ENCODE data around the gene RPL31.
A peak's percentile ranks its signal among the peaks of the same experiment; 100 is the strongest.

The RPL31 gene

GRCh38 chr2:100997509-100998234 is 4.4 kb upstream of the RPL31 start:
- no peak for DNase-seq

GRCh38 chr2:100998235-100998573 is 3.9 kb upstream of the RPL31 start:
- no peak for DNase-seq

- no peak for DNase-seq
These were observed 2.1 kb upstream of the RPL31 start for GRCh38 chr2:100999995-101000394.

DNA sequence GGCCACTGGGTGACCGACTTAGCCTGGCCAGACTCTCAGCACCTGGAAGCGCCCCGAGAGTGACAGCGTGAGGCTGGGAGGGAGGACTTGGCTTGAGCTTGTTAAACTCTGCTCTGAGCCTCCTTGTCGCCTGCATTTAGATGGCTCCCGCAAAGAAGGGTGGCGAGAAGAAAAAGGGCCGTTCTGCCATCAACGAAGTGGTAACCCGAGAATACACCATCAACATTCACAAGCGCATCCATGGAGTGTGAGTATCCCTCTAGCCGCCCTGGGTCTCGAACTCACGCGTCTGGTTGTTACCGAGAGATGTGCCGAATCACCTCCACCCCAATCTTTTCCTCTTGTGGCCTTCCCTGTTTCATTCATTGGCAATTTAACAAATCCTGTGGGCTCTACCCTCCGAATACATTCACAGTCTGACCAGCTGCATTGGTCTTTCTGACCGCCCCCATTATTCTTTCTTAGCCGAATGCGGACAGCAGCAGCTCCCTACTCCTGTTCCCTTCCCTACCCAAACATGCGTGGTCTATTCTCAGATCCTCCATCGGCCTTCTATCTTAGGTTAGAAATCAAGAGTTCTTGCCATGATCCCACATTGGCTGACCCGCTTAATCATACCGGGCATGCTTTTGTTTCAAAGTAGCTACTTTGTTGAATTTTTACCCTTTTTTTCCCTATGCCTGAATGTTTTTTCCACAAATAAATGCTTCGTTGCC is 631 bp downstream of the RPL31 start:
- DNase-seq: peak; percentile 9

GRCh38 chr2:101003278-101003775 is 1.2 kb downstream of the RPL31 start:
- DNase-seq: no peak

GRCh38 chr2:101004620-101005325 is 2.7 kb downstream of the RPL31 start:
- DNase-seq: no peak

DNA sequence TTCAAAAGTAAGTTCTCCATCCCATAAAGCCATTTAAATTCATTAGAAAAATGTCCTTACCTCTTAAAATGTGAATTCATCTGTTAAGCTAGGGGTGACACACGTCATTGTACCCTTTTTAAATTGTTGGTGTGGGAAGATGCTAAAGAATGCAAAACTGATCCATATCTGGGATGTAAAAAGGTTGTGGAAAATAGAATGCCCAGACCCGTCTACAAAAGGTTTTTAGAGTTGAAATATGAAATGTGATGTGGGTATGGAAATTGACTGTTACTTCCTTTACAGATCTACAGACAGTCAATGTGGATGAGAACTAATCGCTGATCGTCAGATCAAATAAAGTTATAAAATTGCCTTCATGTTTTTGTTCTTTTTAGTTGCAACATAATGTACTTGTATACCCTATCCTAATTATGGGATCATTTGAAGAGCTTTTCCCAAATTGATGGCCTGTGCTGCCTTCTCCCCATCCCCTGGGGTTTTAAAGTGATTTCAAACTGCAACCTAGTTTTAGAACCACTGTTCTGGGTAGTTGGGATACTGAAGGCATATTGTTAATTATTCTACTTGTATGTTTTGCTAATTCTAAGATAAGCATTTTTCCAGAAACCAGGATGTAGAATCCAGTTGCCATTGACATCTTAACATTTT is 4.1 kb downstream of the RPL31 start:
- DNase-seq: no peak

- no peak for DNase-seq
These were observed 5.6 kb downstream of the RPL31 start for GRCh38 chr2:101007415-101008345.

DNA sequence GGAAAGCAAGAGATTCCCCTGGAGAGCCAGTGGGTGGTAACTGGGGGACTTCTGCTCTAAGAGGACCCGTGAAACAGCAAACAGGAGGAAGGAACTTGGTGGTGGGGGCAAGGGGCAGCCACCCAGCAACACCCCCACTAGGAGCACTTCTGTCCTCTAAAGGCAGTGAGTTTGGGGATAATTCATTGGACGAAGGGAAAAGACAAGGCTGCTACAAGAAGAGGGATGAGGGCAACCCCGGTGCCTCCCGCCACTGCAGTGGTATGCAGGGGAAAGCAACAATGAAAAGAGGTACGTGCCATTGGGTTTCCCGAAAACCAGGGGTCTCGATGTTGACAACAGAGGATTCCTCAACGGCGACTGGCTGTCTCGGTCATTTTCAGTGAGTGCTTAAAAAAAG is 9.1 kb downstream of the RPL31 start:
- DNase-seq: no peak

GRCh38 chr2:101012054-101012705 is 10.1 kb downstream of the RPL31 start:
- DNase-seq: no peak

- DNase-seq: peak; percentile 49
These were observed 10.7 kb downstream of the RPL31 start for GRCh38 chr2:101012706-101013181.

- no peak for DNase-seq
These were observed 12.3 kb downstream of the RPL31 start for GRCh38 chr2:101014264-101014857.

DNA sequence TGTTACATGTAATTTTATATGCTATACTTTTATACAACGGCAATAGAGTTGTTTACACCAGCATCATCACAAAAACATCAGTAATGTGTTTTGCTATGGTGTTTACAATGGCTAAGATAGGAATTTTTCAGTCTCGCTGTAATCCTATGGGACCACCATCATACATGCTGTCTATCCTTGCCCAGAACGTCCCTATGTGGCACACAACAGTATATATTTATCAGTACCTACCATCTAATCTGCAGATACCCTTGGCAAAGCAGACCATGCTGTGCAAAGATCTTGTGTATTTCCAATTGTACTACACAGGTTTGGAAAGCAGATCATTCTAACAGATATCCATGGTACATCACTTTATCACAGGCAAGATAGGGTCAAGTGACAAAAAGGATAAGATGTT is 15.3 kb downstream of the RPL31 start:
- no peak for DNase-seq

DNA sequence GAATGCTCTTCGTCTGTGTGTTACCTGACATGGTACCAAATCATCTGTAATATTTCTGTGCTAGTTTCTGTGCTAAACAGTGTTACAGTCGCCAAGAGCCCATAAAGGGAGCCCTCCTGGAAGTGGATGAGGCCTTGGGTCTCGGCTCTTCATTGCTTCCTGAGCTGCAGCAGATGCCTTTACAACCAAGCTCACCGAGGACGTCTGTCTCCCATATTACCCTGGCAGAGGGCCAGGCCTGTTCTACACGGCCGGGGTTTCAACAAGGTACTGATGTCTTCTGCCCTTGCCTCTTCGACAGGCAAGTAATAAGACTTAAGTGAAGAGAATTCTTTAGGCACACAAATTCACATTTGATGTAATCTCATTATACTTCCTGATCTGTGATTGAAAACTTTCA is 16.8 kb downstream of the RPL31 start:
- no peak for DNase-seq

- DNase-seq: no peak
These were observed 20.1 kb downstream of the RPL31 start for GRCh38 chr2:101022221-101022620.

DNA sequence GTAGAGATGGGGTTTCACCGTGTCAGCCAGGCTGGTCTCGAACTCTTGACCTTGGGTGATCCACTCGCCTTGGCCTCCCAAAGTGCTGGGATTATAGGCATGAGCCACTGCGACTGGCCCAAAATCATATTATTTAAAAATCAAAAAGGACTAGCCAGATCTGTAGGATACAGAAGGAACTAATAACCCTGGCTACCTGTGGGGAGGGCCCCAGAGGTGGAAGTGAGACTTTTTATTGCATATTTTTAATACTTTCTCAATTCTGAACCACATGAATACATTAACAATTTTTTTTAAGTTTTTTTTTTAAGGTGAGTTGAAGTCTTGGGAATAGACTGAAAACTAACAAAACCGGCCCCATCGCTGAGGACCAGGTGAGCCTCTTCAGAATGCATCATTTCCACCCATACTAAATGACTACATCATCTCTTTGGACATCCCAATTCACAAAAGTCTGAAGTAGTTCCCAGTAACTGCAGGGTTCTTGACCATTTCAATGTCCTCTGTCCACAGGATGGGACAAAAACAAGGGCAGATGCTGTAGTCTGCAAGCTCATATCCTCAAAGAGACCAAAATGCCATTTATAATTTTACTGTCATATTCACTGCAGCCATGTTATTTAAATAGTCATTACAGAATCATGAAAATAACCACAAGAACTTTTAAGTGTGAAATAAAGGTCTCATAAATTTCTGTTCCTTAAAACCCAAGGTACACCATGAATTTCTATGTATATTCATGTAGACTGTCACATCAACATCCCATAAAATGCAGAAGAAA is 21.4 kb downstream of the RPL31 start:
- DNase-seq: no peak

DNA sequence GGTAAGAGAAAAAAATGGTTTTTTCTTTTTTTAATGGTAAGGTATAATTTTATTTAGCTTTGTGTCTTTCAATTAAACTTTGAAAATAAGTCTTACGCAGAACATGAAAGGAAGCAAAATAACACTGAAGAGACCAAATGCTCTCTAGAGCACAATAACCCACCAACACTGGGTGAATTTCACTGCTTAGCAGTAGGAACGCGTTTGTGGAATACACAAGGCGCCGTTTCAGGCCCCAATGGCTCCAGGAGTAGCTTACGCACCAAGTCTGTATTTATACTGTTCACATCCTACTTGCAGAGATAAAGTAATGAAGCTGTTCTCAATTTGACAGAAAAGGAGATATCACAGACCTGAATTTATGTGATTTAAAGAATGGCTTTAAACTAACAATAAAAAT is 23.5 kb downstream of the RPL31 start:
- no peak for DNase-seq

- DNase-seq: no peak
These were observed 24.2 kb downstream of the RPL31 start for GRCh38 chr2:101026253-101026701.

DNA sequence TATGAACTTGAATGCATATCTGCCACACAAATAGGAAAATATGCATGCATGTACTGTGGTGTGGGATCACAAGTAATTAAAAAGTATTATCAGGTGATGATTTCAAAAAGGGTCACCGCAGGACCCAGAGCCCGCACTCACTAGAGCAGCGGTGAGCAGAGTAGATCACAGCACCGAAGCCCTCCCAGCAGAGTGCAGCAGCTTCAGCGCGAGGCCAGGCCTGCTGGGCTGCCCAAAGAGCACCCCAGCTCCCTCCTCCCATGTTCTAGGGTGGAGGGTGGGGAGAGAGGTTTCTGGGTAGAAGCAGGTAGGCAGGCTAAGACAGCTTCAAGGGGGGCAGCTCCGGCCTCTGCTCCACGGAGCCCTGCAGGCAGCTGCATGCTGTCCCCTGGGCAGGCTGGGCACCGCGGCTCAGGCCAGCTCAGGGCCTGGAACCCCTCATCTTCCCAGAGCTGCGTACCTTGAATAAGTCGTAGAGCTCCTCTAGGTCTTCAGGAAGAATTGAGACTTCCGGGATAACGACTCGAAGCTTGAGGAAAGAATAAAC is 24.9 kb downstream of the RPL31 start:
- no peak for DNase-seq

DNA sequence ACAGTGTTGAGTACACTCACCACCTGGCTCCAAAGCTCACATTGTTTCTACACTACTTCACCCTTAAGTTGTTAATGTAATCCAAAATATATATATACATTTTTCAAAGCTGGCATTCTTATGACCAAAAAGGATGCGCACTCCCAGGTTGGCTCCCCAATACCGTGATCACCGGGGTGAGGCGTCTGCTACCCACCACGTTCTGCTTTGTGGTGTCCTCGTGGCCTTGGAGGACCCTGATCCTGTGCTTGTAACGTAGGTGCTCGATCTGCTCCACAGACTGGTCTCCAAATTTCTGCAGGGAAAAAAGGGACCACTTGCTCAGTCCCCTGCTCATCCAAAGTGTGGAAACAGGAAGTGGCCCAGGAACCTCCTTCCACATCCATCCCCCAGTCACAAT is 25.8 kb downstream of the RPL31 start:
- DNase-seq: no peak

All from fibroblast of upper back skin (primary cell).